ENCODE measurements around the gene HDAC9.
"Not testable (repeated sequence)": the region's sequence is repeated elsewhere in the genome, so short reads cannot be mapped to it uniquely, and the experiment has no call there.

Gene HDAC9

GRCh38 chr7:18727115-18727870, 231.7 kb downstream of the HDAC9 start:
- no peak for DNase-seq (ENCODE audit: low read depth)

DNA sequence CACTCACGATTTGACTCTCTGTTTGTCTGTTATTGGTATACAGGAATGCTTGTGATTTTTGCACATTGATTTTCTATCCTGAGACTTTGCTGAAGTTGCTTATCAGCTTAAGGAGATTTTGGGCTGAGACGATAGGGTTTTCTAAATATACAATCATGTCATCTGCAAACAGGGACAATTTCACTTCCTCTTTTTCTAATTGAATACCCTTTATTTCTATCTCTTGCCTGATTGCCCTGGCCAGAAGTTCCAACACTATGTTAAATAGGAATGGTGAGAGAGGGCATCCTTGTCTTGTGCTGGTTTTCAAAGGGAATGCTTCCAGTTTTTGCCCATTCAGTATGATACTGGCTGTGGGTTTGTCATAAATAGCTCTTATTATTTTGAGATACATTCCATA, 240.5 kb downstream of the HDAC9 start:
- not testable (repeated sequence) for DNase-seq (ENCODE audit: low read depth)

GRCh38 chr7:18740579-18740988, 245.0 kb downstream of the HDAC9 start:
- DNase-seq (ENCODE audit: low read depth), result no peak

GRCh38 chr7:18753972-18754610, 258.5 kb downstream of the HDAC9 start:
- no peak for DNase-seq (ENCODE audit: low read depth)

DNA sequence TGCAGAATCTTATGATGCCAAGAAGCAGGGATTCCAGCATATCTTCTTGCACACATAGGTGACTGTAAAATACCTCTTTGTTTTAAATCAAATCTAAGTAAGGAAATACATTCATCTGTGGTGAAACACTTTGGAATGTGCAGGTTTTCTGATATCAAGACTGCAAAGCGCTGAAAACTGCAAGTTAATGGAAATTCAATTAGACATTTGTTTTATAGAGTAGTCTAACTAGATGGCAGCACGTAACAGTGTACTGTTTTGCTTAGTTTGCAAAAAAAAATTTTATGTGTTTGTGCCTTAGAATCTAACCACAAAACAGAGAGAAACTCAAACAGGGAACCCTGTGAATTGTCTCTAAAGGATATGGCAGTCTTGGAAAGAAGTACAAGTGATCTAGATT, 259.2 kb downstream of the HDAC9 start:
- DNase-seq (ENCODE audit: low read depth), result no peak

DNA sequence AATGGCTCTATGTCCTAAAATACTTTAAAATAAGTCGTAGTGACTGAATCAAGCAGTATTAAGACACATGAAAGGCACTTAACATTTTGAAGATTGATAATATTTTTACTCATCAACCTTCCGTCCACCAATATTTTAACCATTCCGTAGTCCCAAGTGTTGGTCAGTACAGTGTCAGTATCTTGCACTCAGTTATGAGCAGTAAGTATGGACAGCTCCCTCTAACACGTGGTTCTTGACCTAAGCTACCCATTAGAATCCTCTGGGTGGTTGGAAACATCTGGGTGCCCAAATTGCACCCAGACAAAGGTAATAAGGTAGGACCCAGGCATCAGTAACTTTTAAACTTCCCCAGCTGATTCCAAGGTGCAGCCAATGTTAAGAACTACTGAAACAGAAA, 260.2 kb downstream of the HDAC9 start:
- no peak for DNase-seq (ENCODE audit: low read depth)

DNA sequence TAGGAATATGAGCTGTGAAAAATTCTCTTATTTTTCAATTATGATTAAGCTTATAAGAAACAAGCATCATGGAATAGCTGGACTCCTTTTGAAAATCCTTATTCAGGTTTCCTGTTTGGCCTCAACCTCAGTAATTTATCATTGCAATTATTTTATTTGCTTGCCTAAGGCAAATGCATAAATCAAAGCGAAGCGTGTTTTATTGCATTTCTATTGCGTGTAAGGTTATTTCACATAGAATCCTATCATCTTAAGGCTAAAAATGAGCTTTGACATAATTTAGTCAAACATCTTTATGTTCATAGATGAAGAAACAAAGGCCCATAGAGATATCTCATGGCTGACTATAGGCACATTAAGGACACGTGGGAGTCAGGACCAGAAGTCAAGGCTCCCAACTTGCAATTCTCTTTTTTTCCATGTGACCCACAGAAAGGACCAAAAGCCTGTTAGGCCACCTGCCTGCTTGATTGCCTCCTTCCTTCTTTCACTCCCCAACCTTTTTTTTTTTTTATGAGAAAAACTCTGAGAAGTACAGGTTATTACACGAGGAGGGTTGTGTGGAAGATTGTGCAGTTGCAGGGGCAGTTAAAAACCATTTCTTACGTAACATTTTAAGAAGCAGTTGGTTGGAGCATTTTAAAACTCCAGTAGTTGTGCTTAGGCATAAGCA, 261.0 kb downstream of the HDAC9 start:
- DNase-seq (ENCODE audit: low read depth), result no peak

DNA sequence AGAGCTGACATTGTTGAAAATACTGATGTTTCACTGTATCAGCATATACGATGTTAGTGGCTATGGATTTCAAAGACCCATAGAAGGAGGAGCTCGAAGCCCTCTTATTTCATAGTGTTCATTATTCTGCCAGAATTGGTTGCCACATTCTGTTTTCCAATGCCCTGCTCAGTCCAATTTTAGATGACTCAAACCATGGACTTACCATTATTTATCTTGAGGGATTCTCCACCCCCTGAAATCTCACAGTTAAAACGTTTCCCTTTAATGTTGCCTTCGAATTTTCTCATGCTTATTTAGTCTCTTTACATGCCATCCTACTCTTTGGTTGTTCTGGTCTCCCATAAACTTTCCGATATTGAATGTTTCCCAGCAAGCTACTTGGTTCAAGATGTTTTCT, 264.5 kb downstream of the HDAC9 start:
- DNase-seq (ENCODE audit: low read depth), result no peak

DNA sequence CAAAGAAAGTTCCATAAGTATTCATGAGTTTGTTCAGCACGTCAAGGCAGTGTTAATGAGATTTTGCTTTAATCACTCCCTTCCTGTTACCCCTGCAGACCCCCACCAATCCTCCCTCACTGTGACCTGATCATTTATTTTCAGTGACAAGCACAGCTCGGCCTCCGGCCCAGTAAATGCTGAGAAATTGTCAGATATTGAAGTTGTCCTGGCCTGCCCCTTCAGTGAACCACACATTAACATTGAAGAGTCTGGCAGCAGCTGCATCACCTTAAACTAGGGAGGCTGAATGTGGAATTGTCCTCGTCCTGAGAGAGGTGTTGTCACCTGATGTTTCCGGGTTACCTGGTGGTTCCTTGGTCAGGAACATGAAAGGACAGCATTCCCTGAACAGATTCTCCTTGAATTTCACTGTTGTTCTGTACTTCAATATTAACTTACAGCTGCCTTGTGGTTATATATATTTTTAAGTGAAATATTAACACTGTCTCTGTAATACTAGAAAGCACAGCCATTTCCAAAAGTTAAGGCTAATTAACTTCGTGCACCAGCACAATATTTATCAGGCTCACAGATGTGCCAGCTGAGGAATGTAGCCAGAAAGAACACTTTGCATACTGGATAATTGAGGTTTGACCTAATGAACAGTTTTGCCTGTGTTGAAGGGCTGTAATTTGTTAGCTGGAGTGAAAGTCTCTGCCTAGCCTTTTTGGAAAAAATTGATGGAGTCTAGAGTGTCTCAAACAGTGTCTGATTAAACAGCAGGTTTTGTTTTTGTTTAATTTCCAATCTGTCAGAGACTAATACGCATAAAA, 265.3 kb downstream of the HDAC9 start:
- no peak for DNase-seq (ENCODE audit: low read depth)

DNA sequence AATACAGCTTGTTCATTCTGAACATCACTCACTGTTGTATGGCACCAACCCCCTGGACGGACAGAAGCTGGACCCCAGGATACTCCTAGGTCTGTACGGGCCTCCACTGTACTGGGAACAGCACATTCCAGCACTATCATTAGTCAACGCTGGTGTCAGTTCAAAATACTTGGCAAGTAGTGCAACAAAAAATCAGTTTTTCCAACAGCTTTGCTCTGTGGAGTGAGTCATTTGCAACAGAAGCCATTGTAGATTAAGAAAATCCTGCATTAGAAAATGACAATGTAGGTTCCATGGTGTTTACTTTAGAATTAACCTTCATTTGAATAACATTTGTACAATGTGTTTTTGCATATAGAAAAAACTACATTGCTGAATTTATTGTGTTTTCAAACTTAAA, 266.6 kb downstream of the HDAC9 start:
- DNase-seq (ENCODE audit: low read depth), result no peak

DNA sequence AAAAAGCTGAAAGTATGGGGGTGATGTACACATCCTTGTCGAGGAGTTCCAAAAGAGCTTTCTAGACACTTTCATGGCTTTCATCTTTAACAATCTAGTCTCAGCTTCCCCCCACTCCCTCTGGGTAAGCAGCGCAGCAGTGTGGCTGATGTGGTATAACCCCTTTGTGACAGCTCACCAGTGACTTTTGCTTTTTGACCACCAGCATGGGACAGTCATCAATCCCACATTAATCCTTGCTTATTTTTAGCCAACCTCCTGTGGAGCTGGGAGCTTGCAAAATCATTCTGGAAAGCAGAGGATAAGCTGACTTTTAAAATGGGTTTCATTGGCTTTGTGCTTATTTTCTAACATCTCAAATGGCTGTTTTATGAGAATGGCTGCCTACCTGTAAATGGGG, 272.7 kb downstream of the HDAC9 start:
- no peak for DNase-seq (ENCODE audit: low read depth)

DNA sequence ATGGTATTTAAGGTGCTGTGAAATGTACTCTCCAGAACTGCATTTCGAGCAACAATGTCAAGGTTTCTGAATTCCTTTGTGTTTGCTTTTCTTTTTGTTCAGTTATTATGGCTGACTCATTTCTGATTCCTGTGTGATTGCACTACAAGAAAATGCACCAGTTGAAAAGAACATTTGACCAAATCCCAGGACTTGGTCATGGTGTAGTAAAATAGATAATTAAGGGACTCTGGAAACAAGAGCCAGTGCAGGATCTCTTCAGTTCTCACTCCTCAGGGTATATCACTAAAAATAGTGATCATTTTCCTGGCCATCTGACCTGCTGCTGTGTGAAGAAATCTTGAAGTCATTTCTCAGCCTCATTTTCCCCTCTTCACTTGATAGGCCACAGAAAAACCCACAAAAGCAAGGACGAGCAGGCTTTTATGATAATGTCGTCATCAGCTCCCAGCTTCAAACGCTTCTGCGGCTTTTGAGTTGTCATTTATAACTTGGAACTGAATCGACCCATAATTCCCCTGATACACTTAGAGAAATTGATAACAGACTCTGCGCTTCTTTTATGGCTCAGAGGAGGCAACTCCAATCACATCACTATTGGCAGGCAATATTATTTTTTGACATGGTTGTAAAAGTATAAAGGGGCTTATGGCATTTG, 274.7 kb downstream of the HDAC9 start:
- DNase-seq (ENCODE audit: low read depth), result no peak

GRCh38 chr7:18770822-18771221, 275.3 kb downstream of the HDAC9 start:
- DNase-seq (ENCODE audit: low read depth), result no peak

GRCh38 chr7:18771834-18772566, 276.5 kb downstream of the HDAC9 start:
- DNase-seq (ENCODE audit: low read depth), result no peak

DNA sequence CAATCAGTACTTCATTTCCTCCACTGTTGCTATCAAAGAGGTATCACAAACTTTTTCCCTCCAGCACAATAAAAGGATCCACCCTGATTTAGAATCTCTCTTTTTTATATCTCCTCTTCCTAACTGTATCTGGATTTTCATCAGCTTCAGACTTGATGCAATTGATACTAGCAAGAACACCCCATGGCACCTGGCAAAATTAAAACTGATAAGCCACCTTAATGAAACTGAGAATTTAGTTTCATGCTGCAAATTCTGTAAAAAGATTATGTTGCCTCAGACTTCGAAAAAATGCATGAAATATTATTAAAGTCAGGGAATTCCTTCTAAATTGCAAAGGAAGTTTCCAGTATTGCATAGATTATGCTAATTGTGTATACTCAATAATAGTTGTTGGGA, 277.0 kb downstream of the HDAC9 start:
- DNase-seq (ENCODE audit: low read depth), result no peak

DNA sequence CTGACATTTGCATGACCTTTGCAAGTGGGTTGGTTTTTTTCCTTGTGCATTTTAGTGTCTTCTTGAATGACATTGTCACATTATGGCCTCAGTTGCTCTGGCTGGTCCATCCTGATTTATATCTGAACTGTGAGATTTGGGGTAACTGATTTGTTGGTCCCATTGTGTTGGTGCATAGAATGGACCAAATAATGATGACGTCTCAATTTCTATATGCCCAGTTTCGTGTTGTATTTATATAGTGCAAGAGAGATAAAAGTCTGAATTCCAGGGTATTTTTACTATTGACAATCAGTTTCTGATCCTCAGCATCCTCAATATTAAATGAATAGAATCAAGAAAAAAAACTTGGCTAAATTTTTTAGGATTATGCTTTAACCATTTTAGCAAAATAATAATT, 281.8 kb downstream of the HDAC9 start:
- DNase-seq (ENCODE audit: low read depth), result no peak

- DNase-seq (ENCODE audit: low read depth), result no peak
Observed at GRCh38 chr7:18778594-18778993, 283.0 kb downstream of the HDAC9 start.

GRCh38 chr7:18780266-18780665, 284.7 kb downstream of the HDAC9 start:
- no peak for DNase-seq (ENCODE audit: low read depth)

DNA sequence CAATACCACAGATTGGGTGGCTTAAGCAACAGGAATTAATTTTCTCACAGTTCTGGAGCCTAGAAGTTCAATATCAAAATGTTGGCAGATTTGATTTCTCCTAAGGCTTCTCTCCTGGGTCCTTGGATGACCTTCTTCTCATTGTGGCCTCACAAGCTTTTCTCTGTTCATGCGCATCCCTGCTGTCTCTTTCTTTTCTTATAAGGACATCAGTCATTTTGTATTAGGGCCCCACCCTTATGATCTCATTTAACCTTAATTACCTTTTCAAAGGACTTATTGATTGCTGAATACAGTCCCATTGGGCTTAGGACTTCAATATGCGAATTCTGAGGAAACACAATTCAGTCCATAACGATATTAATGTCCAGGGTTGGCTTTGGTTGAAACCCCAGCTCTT, 285.4 kb downstream of the HDAC9 start:
- no peak for DNase-seq (ENCODE audit: low read depth)

GRCh38 chr7:18786196-18786727, 290.7 kb downstream of the HDAC9 start:
- DNase-seq (ENCODE audit: low read depth), result no peak

DNA sequence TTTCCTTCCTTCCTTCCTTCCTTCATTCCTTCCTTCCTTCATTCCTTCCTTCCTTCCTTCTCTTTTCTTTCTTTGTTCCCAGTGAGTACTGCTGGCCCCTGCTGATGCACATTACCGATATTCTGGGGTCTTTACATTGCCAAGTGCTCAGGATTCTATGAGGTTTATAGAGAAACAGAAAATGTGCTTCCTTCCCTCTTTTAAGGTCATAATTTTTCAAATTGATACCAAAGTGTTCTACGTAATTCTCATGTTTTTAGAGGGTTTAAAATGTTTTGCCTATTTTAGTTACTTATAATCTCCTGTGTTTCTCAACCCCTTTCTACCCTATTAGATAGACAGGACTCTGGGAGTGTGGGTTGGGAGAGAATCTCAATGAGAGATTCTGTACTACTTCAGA, 291.2 kb downstream of the HDAC9 start:
- no peak for DNase-seq (ENCODE audit: low read depth)

All from stimulated activated CD8-positive, alpha-beta memory T cell treated with anti-CD3 and anti-CD28 coated beads, Interleukin-12 subunit alpha, Interleukin-12 subunit beta, amount 100 ng/mL, for 1 hour (primary cell).